HepG2 (cell line): ENCODE measurements around the gene ZNF226. TPM values are rescaled to one million over a fixed set of nuclear protein-coding genes. Genes with fewer than 3 reads are reported as not detected.
A peak's percentile ranks its signal among the peaks of the same experiment; 100 is the strongest.

Experiments
- BCL6 ChIP-seq: IDR thresholded peaks from 2 replicates; pipeline ENCODE4 v1.6.1; 2016; ENCODE audit warnings: missing genetic modification reagents, missing compliant biosample characterization
- FIP1L1 ChIP-seq: fragments of 200-400 bp; formaldehyde crosslinking; IDR thresholded peaks from 2 replicates; pipeline ENCODE4 v1.6.1; 2018; ENCODE audit warnings: low read depth, mild to moderate bottlenecking, low read length, moderate library complexity, borderline replicate concordance; ENCODE audit not compliant: insufficient read depth
- FOXK2 ChIP-seq: fragments of 450-650 bp; IDR thresholded peaks from 2 replicates; pipeline ENCODE4 v1.6.1; 2016
- MEF2D ChIP-seq: sonication (generic); formaldehyde crosslinking; IDR thresholded peaks from 2 replicates; pipeline ENCODE4 v1.5.1; 2020; ENCODE audit warnings: mild to moderate bottlenecking, missing genetic modification reagents
- PHF21A ChIP-seq: sonication (generic); formaldehyde crosslinking; IDR thresholded peaks from 2 replicates; pipeline ENCODE4 v1.5.0; 2020; ENCODE audit warnings: mild to moderate bottlenecking, missing genetic modification reagents
- PPARG ChIP-seq: conservative IDR thresholded peaks from 2 replicates; pipeline ENCODE4 v1.6.1; 2016; ENCODE audit warnings: missing biosample characterization, missing genetic modification reagents
- SAP130 ChIP-seq: IDR thresholded peaks from 2 replicates; pipeline ENCODE4 v1.6.1; 2016; ENCODE audit warnings: low read depth
- SIN3A ChIP-seq: IDR thresholded peaks from 2 replicates; pipeline ENCODE4 v1.6.1; 2011; ENCODE audit warnings: low read depth, mild to moderate bottlenecking, control low read depth, low read length, borderline replicate concordance
- YY1 ChIP-seq: IDR thresholded peaks from 2 replicates; pipeline ENCODE4 v1.6.1; 2011; ENCODE audit warnings: low read length, low read depth, moderate library complexity, mild to moderate bottlenecking; ENCODE audit not compliant: insufficient read depth, insufficient replicate concordance
- ZFP37 ChIP-seq: sonication (generic); formaldehyde crosslinking; IDR thresholded peaks from 2 replicates; pipeline ENCODE4 v1.4.0; 2020; ENCODE audit warnings: missing genetic modification reagents, borderline replicate concordance
- ZNF33B ChIP-seq: sonication (generic); formaldehyde crosslinking; IDR thresholded peaks from 2 replicates; pipeline ENCODE4 v1.5.1; 2020; ENCODE audit warnings: mild to moderate bottlenecking, missing genetic modification reagents
- ZNF652 ChIP-seq: IDR thresholded peaks from 2 replicates; pipeline ENCODE4 v1.6.1; 2016; ENCODE audit warnings: low read depth, borderline replicate concordance
- ZNF768 ChIP-seq: sonication (generic); formaldehyde crosslinking; IDR thresholded peaks from 2 replicates; pipeline ENCODE4 v1.4.0; 2020; ENCODE audit warnings: missing genetic modification reagents
- ZZZ3 ChIP-seq: sonication (generic); formaldehyde crosslinking; IDR thresholded peaks from 2 replicates; pipeline ENCODE4 v1.4.0; 2020; ENCODE audit warnings: missing genetic modification reagents, mild to moderate bottlenecking, borderline replicate concordance
- polyA plus RNA-seq, 8 experiments: library from polyadenylated mRNA; depleted of rRNA in 3 of 8; stranded (reverse) in 7 of 8; unstranded in 1 of 8; fragments of >200 nt; fragmentation: Illumina TruSeq in 4 of 8; extraction: Trizol in 4 of 8; gene quantifications; 2 replicates each; pipeline versions ENCODE4 v1.2.1 to v1.2.3, GENCODE V29; 2011 to 2016; ENCODE audit warnings: low read depth in 4 of 8, missing spikeins in 1 of 8, mixed read lengths in 1 of 8; ENCODE audit not compliant: insufficient read depth in 1 of 8
- total RNA-seq, 5 experiments: library from RNA; depleted of rRNA; stranded (reverse); fragments of >200 nt; fragmentation: Illumina TruSeq; extraction: Trizol; gene quantifications; 2 replicates each; pipeline ENCODE4 v1.2.3, GENCODE V29; 2016; ENCODE audit warnings: low read depth in 1 of 5
- TF ChIP-seq, protein P1 (sequence below): sonication (generic); formaldehyde crosslinking; IDR thresholded peaks from 2 replicates; pipeline ENCODE4 v1.4.0; 2020; ENCODE audit warnings: mild to moderate bottlenecking, missing genetic modification reagents
- TF ChIP-seq, protein P2 (sequence below): sonication (generic); formaldehyde crosslinking; IDR thresholded peaks from 2 replicates; pipeline ENCODE4 v1.4.0; 2020; ENCODE audit warnings: missing genetic modification reagents, low read depth, mild to moderate bottlenecking, borderline replicate concordance
- TF ChIP-seq, protein P3 (sequence below): sonication (generic); formaldehyde crosslinking; IDR thresholded peaks from 2 replicates; pipeline ENCODE4; 2020; ENCODE audit warnings: missing genetic modification reagents, mild to moderate bottlenecking, borderline replicate concordance
- TF ChIP-seq, protein P4 (sequence below): sonication (generic); formaldehyde crosslinking; IDR thresholded peaks from 2 replicates; pipeline ENCODE4 v1.8.0; 2022; ENCODE audit warnings: low read depth, missing genetic modification reagents

Gene ZNF226
- total and polyA plus RNA-seq, 2 of the 13 experiments (the other 11 are each of a cell fraction or from before 2014, with no cell fraction given): 8.3 to 16.0 TPM

DNA sequence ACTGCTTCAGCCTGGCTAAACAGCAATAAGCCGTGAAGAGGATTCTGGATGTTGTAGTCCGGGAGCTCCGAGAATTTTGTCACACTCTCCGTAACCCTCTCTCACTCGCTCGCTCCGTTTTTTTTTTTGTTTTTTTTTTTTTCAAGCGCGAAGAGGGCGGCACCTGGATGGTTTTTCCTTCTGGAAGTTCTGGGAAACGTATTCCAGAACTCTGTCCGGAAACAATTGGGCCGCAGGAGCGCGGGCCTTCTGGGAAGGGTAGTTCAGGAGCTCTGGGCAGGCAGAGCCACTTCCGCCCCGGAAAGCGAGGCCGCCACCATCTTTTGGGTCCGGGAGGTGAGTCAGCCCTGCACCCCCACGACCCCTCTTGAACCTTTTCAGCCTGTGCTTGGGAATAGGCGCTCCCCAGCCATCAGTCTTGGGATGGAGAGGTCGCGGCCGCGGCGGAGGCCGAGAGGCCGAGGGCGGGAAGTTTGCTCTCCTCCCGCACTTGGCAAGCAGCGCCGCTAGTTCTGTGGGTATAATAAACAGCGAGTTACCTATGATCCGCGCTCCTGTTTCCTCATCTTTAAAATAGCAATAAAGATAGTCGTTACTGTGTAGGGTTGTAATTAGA lies 47.5 kb downstream of the ZNF226 start, which contains the start of gene ZNF227 (continued):
- TF ChIP-seq, protein P1, sequence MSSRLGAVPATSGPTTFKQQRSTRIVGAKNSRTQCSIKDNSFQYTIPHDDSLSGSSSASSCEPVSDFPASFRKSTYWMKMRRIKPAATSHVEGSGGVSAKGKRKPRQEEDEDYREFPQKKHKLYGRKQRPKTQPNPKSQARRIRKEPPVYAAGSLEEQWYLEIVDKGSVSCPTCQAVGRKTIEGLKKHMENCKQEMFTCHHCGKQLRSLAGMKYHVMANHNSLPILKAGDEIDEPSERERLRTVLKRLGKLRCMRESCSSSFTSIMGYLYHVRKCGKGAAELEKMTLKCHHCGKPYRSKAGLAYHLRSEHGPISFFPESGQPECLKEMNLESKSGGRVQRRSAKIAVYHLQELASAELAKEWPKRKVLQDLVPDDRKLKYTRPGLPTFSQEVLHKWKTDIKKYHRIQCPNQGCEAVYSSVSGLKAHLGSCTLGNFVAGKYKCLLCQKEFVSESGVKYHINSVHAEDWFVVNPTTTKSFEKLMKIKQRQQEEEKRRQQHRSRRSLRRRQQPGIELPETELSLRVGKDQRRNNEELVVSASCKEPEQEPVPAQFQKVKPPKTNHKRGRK (CRISPR knock-in tag): no peak
- TF ChIP-seq SIN3A (0 out of 2 replicates have a peak, but pooled peaks have one; percentile 52), FIP1L1 (no peak), MEF2D (CRISPR knock-in tag) (no peak), ZNF768 (CRISPR knock-in tag) (peak; percentile 38; the same call in 1 of the 2 replicates), FOXK2 (peak; percentile 31; the same call in 1 of the 2 replicates), PPARG (peak; percentile 17; the same call in 1 of the 2 replicates), PHF21A (CRISPR knock-in tag) (no peak; the same call in 1 of the 2 replicates), ZNF33B (CRISPR knock-in tag) (0 out of 2 replicates have a peak, but pooled peaks have one; percentile 49), ZNF652 (no peak), YY1 (peak; percentile 88), ZFP37 (CRISPR knock-in tag) (no peak), BCL6 (0 out of 2 replicates have a peak, but pooled peaks have one; percentile 23), ZZZ3 (CRISPR knock-in tag) (0 out of 2 replicates have a peak, but pooled peaks have one; percentile 12), SAP130 (CRISPR knock-in tag) (peak; percentile 86)
- TF ChIP-seq, protein P2, sequence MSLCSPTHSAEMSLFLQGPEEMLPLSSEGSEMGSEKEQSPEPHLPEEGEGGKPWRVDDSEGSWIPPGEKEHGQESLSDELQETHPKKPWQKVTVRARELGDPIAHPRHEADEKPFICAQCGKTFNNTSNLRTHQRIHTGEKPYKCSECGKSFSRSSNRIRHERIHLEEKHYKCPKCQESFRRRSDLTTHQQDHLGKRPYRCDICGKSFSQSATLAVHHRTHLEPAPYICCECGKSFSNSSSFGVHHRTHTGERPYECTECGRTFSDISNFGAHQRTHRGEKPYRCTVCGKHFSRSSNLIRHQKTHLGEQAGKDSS (CRISPR knock-in tag): no peak
- TF ChIP-seq, protein P3, sequence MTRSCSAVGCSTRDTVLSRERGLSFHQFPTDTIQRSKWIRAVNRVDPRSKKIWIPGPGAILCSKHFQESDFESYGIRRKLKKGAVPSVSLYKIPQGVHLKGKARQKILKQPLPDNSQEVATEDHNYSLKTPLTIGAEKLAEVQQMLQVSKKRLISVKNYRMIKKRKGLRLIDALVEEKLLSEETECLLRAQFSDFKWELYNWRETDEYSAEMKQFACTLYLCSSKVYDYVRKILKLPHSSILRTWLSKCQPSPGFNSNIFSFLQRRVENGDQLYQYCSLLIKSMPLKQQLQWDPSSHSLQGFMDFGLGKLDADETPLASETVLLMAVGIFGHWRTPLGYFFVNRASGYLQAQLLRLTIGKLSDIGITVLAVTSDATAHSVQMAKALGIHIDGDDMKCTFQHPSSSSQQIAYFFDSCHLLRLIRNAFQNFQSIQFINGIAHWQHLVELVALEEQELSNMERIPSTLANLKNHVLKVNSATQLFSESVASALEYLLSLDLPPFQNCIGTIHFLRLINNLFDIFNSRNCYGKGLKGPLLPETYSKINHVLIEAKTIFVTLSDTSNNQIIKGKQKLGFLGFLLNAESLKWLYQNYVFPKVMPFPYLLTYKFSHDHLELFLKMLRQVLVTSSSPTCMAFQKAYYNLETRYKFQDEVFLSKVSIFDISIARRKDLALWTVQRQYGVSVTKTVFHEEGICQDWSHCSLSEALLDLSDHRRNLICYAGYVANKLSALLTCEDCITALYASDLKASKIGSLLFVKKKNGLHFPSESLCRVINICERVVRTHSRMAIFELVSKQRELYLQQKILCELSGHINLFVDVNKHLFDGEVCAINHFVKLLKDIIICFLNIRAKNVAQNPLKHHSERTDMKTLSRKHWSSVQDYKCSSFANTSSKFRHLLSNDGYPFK (CRISPR knock-in tag): peak; percentile 83
- TF ChIP-seq, protein P4, sequence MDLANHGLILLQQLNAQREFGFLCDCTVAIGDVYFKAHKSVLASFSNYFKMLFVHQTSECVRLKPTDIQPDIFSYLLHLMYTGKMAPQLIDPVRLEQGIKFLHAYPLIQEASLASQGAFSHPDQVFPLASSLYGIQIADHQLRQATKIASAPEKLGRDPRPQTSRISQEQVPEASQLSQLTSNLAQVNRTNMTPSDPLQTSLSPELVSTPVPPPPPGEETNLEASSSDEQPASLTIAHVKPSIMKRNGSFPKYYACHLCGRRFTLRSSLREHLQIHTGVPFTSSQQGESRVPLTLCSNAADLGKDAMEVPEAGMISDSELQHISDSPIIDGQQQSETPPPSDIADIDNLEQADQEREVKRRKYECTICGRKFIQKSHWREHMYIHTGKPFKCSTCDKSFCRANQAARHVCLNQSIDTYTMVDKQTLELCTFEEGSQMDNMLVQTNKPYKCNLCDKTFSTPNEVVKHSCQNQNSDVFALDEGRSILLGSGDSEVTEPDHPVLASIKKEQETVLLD (CRISPR knock-in tag): peak; percentile 32; the same call in 1 of the 2 replicates
